Tibial artery (tissue), 4 donors: Measurements from ENCODE around the gene BCL11A.

Source experiments
- DNase-seq, 2 donors: peaks; one replicate each; pipeline ENCODE4 v3.0.0-alpha.2; 2019
- H3K27ac ChIP-seq, 2 donors: fragments of 200-600 bp; sonication (generic) in 1 of 2; 1 replicate in 1 of 2; 2 replicates in 1 of 2; pipeline ENCODE4 v1.5.1; 2018 to 2019; ENCODE audit warnings: mild to moderate bottlenecking in 1 of 2
- H3K27me3 ChIP-seq, 2 donors: fragments of 200-600 bp; sonication (generic) in 1 of 2; one replicate each; pipeline versions ENCODE4 v1.5.1 to v1.6.0; 2016 to 2019
- H3K36me3 ChIP-seq, 3 donors: fragments of 200-600 bp; sonication (generic) in 2 of 3; one replicate each; pipeline ENCODE4 v1.5.1; 2016 to 2019; ENCODE audit warnings: mild to moderate bottlenecking in 2 of 3
- H3K4me1 ChIP-seq, 4 donors: fragments of 200-600 bp; sonication (generic) in 2 of 4; 1 replicate in 3 of 4; 2 replicates in 1 of 4; pipeline ENCODE4 v1.5.1; 2016 to 2019
- H3K4me3 ChIP-seq, 2 donors: fragments of 200-600 bp; sonication (generic) in 1 of 2; 1 replicate in 1 of 2; 2 replicates in 1 of 2; pipeline ENCODE4 v1.5.1; 2018 to 2019; ENCODE audit warnings: mild to moderate bottlenecking in 2 of 2
- H3K9me3 ChIP-seq, 3 donors: fragments of 200-600 bp; sonication (generic) in 1 of 3; one replicate each; pipeline ENCODE4 v1.5.1; 2016 to 2019
- CTCF ChIP-seq, 2 experiments: fragments of 200-600 bp in 1 of 2; fragments of 450-650 bp in 1 of 2; IDR thresholded peaks; one replicate each; pipeline ENCODE4 v1.5.1; 2017 to 2019; ENCODE audit warnings: antibody characterized with exemption in 2 of 2, mild to moderate bottlenecking in 1 of 2, moderate library complexity in 1 of 2
- intact Hi-C: fragments of 100-400 bp; cut with DNase I; formaldehyde crosslinking; loops from one replicate; pipeline ENCODE4 v1.15.0; 2023; ENCODE audit warnings: low total_unique reads

BCL11A gene

GRCh38 chr2:60413814-60414168, 139.7 kb downstream of the BCL11A start:
- no peak for TF ChIP-seq CTCF (IDR thresholded peaks at IDR 0.05)
- Histone ChIP-seq H3K36me3 (no peaks in the 10 kb centered on the region), H3K27me3 (no peaks in the 10 kb centered on the region), H3K27ac (no peak overlapping the region), H3K9me3 (no peaks in the 10 kb centered on the region), H3K4me1 (no peaks in the 10 kb centered on the region), H3K4me3 (no peak overlapping the region)
- no peak for DNase-seq
- intact Hi-C loops, result no loop called here

GRCh38 chr2:60413069-60413813, 140.2 kb downstream of the BCL11A start:
- no peak overlapping the region for H3K27ac ChIP-seq
- H3K4me1 ChIP-seq, result no peaks in the 10 kb centered on the region
- DNase-seq, result no peak
- H3K4me3 ChIP-seq, result no peak overlapping the region
- no peaks in the 10 kb centered on the region for H3K36me3 ChIP-seq
- intact Hi-C loops, result no loop called here
- TF ChIP-seq CTCF (IDR thresholded peaks at IDR 0.05), result no peak
- H3K9me3 ChIP-seq, result no peaks in the 10 kb centered on the region
- H3K27me3 ChIP-seq, result no peaks in the 10 kb centered on the region

GRCh38 chr2:60412620-60413019, 140.8 kb downstream of the BCL11A start:
- Histone ChIP-seq H3K27ac (no peak overlapping the region), H3K4me3 (no peak overlapping the region), H3K9me3 (no peaks in the 10 kb centered on the region), H3K36me3 (no peaks in the 10 kb centered on the region), H3K4me1 (no peaks in the 10 kb centered on the region), H3K27me3 (no peaks in the 10 kb centered on the region)
- intact Hi-C loops, result no loop called here
- DNase-seq, result no peak
- no peak for TF ChIP-seq CTCF (IDR thresholded peaks at IDR 0.05)

GRCh38 chr2:60412027-60412426, 141.4 kb downstream of the BCL11A start:
- DNase-seq, result no peak
- intact Hi-C loops, result no loop called here
- no peaks in the 10 kb centered on the region for H3K9me3 ChIP-seq

GRCh38 chr2:60411295-60411694, 142.2 kb downstream of the BCL11A start:
- intact Hi-C loops, result no loop called here
- Histone ChIP-seq H3K36me3 (no peaks in the 10 kb centered on the region), H3K9me3 (no peaks in the 10 kb centered on the region), H3K4me3 (no peak overlapping the region), H3K27me3 (no peaks in the 10 kb centered on the region), H3K27ac (no peak overlapping the region), H3K4me1 (no peaks in the 10 kb centered on the region)
- DNase-seq, result no peak
- TF ChIP-seq CTCF (IDR thresholded peaks at IDR 0.05), result no peak

More at GRCh38 chr2:60412027-60412426, 141.4 kb downstream of the BCL11A start:
- Histone ChIP-seq H3K4me3 (no peak overlapping the region), H3K4me1 (no peaks in the 10 kb centered on the region), H3K27me3 (no peaks in the 10 kb centered on the region), H3K27ac (no peak overlapping the region), H3K36me3 (no peaks in the 10 kb centered on the region)
- no peak for TF ChIP-seq CTCF (IDR thresholded peaks at IDR 0.05)
